ENCODE results near the gene CDH2.

Gene CDH2

DNA sequence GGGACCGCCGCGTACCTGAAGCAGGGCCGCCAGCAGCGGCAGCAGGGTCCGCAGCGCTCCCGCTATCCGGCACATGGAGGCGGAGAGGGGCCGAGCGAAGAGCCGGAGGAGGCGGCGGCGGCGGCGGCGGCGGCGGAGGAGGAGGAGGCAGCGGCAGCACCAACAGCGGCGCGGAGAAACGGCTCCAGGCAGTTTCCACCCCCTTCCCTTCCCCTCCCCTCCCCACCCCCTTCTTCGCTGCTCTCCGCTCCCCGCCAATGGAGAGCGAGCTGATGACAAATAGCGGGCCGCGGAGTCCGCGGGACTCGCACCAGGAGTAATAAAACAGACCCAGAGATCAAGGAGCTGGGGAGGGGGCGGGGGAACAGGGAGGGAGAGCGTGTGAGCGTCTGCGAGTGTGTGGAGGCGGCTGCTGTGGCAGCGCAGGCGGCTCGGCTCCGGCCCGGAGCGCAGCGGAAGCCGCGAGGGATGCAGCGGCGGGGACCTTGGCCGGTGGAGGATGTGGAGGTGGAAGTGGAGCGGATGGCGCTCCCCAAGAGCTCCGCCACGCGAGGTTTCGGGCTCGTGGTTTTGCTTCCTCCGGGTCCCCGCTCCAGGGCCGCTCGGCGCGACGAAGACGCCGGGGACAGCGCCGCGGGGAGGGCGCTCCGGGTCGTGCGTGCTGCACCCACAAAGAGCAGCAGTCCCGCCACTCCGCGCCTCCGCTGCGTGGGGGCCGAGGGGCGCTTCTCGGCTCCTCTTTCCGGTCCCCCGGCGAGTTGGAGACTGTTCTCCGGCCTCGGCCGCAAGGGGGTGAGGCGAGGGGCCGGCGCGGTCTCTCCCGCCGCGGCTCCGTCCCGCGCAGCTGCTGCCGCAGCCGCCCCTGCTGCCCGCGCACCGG lies at the start of gene CDH2:
CDH2 (minus strand) TSS at position 183 of the 880 bp plus-strand sequence; CDS start at position 75, 108 bp downstream.
- DNase-seq (ENCODE audit: insufficient read length, low spot score) (peak; percentile 53), FAIRE-seq (no peak)

- FAIRE-seq, result no peak
- DNase-seq (ENCODE audit: insufficient read length, low spot score), result no peak
These were observed 35.1 kb upstream of the CDH2 start for GRCh38 chr18:28212060-28212459.

GRCh38 chr18:28208712-28209265 lies 31.9 kb upstream of the CDH2 start:
- FAIRE-seq, result no peak
- no peak for DNase-seq (ENCODE audit: insufficient read length, low spot score)

- DNase-seq (ENCODE audit: insufficient read length, low spot score) (no peak), FAIRE-seq (no peak)
These were observed 31.3 kb upstream of the CDH2 start for GRCh38 chr18:28208268-28208667.

- no peak for FAIRE-seq
- DNase-seq (ENCODE audit: insufficient read length, low spot score), result peak; percentile 42
These were observed 27.2 kb upstream of the CDH2 start for GRCh38 chr18:28204154-28204553.

GRCh38 chr18:28201056-28201455 lies 24.1 kb upstream of the CDH2 start:
- FAIRE-seq (no peak), DNase-seq (ENCODE audit: insufficient read length, low spot score) (no peak)

DNA sequence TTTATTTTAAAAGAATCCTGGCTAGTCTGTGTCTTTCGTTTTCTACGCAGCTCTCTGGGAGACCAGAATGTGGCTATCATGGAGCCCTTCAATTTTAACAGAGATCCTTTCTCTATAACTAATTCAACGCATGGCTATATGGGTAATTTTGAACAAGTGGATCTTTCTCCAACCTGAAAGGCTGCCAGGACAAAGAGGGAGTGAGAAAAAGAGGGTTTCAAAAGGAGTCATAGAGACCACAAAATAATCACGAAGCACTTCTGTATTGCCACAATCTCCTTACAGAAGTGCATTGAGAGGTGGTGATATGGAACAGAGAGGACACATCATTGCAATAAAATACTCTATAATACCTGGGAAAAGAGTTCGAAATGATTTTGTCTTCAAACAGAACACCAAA lies 21.7 kb upstream of the CDH2 start:
- no peak for DNase-seq (ENCODE audit: insufficient read length, low spot score)
- FAIRE-seq, result no peak

GRCh38 chr18:28193177-28193778 lies 16.3 kb upstream of the CDH2 start:
- FAIRE-seq (no peak), DNase-seq (ENCODE audit: insufficient read length, low spot score) (no peak)

DNA sequence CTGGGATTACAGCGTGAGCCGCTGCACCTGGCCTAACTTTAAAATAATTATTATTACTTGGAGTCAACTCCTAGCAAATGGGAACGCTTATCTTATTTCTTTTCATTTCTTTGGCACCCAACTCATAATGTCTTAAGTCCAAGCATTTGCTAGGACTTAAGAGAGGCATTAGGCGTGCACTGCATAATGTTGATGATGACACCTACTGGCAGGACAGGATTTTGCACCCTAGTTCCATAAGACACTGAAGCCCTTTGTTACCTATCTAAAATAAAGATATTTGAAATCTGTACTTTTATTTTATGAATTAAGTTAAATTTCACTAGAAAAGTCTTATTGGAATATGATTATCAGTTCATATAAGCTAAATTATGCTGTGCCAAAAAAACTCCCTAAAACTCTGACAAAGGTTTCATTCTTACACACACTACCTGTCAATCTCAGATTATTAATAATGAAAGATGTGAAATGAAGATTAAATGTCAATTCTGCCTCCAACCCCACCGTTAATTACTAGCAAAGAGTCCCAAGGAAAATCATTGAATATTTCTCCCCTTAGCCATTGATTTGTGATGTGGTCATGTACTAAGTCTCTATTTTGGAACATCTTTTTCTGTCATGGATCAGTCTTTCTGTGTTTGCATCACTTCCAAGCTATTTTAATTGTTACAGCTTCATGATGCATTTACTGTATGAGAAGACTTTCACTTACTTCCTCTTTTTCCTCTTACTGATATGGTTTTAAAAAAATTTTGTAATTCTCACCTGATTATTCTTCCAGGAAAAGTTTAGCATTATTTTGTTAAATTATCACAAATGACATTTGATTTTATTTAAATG lies 12.7 kb upstream of the CDH2 start:
- DNase-seq (ENCODE audit: insufficient read length, low spot score) (peak; percentile 21), FAIRE-seq (no peak)

DNA sequence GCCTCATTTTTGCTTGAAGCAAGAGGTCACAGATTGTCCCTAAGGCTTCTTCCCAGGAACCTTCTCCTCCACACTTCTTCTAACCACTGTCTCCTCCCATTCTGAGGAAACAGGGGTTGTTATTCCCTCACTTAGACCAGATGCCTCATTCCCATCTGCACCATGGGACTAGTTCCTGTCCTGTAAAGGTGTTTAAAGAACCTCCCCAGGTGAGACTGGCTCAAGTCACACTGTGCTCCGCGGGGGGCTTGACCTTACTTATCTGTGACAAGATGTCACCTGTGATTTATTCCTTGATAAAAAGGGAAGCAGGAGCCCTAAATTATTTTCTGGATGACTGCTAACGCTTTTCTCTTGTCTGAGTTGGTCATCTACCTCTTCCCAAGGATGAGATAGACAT lies 8.2 kb upstream of the CDH2 start:
- FAIRE-seq, result no peak
- no peak for DNase-seq (ENCODE audit: insufficient read length, low spot score)

GRCh38 chr18:28183418-28184078 lies 6.6 kb upstream of the CDH2 start:
- FAIRE-seq (no peak), DNase-seq (ENCODE audit: insufficient read length, low spot score) (peak; percentile 14)

- no peak for DNase-seq (ENCODE audit: insufficient read length, low spot score)
- no peak for FAIRE-seq
These were observed 4.7 kb upstream of the CDH2 start for GRCh38 chr18:28181616-28182015.

DNA sequence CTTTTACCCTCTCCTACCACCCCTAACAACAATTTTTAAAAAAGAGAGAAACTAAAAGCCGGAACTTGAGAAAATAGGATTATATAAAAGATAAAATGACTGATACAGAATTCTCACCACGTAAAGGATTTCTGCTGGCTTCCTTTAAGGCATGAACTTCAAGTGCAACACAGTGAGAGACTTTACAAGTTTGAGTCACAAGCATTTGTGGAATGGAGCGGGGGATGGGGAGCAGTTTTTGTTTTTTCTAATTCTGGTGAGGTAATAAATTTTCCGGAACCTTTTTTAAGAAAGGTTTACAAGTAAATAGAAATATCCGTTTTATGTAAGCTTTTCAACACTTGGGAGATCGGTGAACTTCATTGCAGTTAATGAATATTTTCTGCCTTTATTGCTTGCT lies 1.8 kb upstream of the CDH2 start:
- DNase-seq (ENCODE audit: insufficient read length, low spot score) (peak; percentile 17), FAIRE-seq (no peak)

DNA sequence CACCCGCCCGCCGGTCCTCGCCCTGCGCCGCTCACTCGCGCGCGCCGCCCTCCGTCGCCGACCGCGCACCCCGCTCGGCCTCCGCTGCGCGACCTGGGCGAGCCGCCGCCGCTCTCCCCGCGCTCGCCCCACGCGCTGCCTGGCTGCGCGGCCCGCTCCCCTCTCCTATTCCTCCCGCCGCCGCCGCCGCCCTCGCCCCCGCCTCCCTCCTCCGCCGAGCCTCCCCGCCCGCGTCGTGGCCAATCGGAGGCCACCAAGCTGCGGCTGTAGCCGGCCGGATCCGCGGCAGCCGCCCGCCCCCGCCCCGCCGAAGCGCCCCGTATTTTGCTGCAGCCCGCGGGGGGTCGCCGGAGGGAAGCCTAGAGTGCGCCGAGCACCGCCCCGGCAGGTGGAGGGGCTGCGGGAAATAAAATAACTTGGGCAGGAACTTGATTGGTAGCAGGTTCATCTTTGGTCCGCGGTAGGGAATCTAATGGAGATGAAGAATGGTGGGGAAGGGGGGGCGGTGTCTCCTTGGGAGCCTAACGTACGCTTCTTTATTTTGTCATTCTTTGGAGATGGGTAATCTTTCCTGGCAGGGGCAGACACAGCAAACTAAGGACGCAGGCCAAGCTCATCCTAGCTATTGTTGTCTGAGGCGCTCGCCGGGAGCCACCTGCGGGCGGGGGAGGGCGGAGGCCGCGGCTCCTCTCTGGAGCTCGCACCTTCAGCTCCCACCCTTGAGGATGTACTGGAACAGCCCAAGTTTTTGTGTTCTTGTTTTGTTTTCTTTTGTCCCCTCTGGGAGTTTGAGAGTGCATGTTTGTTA lies 1.1 kb upstream of the CDH2 start:
- DNase-seq (ENCODE audit: insufficient read length, low spot score) (peak; percentile 34), FAIRE-seq (no peak)

DNA sequence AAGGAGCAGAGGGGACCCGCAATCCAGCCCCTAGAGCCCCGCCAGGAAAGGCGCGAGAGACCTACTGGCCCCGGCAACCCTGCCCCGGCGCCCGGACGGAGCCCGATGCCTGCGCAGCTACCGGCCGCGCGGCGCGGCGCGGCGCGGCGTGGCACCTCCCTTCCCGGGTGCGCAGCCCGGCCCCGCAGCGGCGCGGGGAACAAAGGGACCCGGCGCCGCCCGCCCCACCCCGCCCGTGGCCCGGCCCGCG lies 307 bp downstream of the CDH2 start:
- FAIRE-seq (no peak), DNase-seq (ENCODE audit: insufficient read length, low spot score) (no peak)

DNA sequence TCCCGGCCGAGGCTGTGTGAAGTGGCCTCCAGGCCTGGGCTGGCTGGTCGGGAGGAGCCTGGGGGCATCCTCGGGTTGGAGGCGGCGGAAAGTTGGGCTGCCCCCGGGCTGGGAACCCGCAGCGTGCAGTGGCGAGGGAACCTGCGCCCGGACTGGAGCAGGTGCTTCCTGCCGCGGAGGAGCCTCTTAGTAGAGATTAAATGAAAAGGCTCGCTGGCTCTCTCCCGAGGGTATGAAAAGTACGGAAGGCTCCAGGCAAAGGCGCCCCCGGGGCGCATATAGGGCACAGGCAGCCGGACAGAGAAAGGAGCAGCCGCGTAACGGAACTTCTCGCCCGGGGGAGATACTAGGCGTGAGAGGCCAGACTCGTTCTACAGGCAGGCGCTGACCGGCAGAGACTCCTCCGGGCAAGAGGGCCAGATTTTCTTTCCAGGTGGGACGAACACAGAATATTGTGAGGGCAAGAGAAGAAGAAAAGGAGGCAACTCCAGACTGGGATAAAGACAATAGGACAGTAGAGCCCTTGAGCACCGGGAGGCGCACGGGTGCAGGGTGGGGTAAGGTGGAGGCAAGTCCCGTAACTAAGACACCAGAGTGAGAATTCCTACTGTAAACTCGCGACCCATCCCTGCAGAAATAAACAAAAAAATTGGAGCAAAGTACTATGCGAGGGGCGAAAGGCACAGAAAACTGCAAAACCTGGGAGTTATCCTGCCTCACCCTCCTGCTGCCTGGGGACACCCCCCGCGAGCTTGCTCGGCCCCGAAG lies 816 bp downstream of the CDH2 start:
- FAIRE-seq (no peak), DNase-seq (ENCODE audit: insufficient read length, low spot score) (peak; percentile 14)

- DNase-seq (ENCODE audit: insufficient read length, low spot score), result peak; percentile 21
- FAIRE-seq, result no peak
These were observed 1.6 kb downstream of the CDH2 start for GRCh38 chr18:28175150-28175929.

DNA sequence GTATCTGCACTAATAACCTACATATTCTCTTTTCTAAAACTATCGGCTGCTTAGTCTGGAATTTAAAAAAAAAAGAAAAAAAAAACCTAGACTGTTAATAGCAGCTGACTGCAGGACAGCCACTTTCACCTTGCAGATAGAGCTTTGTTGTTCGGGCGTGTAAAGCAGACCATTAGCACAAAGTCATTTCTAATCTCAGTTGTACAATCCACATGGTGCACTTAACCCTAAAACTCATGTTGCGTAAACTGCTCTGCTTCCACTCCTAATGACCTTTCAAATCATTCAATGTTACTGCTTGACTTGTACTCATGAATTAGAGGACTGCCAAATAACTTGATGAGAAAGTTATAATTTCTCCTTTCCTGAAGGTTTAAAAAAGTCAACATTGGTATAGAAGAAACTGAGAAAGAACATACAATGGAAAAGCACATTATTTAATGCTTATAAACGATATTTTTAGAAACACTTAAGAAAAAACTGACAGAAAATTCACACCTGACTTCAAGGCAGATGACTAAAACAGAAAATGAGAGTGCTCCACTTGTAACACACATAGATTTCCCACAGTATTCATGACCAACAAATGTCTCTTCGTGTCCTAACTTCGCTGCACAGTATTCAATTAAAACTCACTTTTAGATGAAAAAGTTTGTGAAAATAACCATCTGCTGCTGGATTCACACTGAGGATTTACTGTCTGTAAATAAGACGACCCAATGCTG lies 2.6 kb downstream of the CDH2 start:
- DNase-seq (ENCODE audit: insufficient read length, low spot score) (no peak), FAIRE-seq (no peak)
